GM19043 (cell line): ENCODE results near the gene SNRPD2.
"Not testable (repeated sequence)": the region's sequence is repeated elsewhere in the genome, so short reads cannot be mapped to it uniquely, and the experiment has no call there.

Experiments
- ATAC-seq: cut with Tn5 transposase; IDR thresholded peaks from one replicate; pipeline ENCODE4 v1.9.1; 2021; ENCODE audit warnings: low read depth; ENCODE audit not compliant: unreplicated experiment

Gene SNRPD2

DNA sequence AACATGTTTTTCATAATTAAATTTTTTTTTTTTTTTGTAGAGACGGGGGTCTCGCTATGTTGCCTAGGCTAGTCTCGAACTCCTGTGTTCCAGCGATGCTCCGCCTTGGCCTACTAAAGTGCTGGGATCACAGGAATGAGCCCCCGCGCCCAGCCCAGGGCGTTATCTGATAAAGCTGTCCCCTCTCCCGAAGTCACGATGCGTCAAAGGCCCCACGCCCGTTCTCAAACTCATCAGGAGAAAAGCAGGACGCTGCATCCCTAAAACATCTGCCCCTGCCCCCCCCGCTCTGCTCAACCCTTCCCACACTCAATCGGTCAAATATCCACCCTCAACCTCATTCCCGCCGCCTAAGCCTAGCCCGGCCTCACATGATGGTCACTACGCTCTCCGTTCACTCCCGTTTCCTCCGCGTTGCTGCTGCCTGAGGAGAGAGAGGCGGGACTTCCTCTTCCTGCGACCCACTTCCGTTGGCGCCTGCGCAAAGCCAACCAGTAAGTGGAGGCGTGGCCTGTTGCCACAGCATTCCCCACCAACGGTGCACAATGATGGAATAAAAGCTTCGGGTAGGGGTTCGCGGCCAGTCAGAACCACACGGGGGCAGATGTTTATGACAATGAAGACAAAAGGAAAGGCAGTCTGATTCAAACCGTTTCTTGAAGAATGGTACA is at the start of gene SNRPD2:
Gene SNRPD2, minus strand, starts transcription at position 438 of the 671 bp plus-strand sequence. Its CDS starts 65 bp downstream, at position 373.
- ATAC-seq, result peak; percentile 44

- ATAC-seq, result no peak
These were observed 48.0 kb upstream of the SNRPD2 start for GRCh38 chr19:45739498-45740439.

GRCh38 chr19:45733160-45733810 is 41.5 kb upstream of the SNRPD2 start, which contains the start of gene MEIOSIN:
TSS of gene MEIOSIN (plus strand) at chr19:45733439. CDS start at chr19:45735377, 1,938 bp downstream.
- no peak for ATAC-seq

DNA sequence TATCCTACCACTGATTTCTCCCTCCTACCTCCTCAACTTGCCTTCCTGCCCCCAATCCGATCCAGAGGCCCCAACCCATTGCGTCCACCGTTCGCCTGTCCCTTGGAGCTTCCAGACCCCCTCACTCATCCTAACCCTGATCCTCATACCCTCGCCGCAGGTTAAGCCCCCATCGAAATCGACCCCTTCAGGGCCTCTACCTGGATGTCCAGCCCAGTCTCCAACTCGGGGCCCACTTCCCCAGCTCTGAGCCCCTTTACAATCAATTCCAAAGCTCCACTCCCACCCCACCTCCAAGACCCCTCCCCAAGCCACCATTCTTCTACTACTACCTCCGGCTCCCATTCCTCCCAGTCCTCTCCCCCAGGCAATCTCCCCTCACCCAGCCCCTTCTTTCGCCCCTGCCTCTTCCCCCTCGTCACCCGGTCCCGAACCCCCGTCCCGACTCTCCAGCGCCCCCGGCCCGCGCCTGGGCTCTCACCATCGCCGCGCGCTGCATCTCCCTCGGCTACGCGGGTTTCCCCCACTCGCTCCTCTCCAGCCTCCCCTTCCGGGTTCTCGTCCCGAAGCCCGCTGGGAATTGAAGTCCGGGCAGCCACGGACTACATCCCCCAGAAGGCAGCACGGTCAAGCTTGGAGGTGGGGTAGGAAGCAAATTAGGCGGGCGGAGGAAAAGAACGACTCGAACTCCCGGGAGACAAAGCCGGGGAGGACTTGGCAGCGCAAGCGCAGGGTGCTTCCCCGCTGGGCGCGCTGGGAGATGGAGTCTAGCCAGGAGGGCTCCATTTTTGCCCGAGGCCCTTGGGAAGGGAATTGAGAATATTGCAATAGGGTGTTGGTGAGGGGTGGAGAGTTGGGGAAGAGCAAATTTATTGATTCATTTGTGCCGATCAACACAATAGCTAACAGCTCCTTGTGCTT is 38.9 kb upstream of the SNRPD2 start, which contains the start of gene FBXO46:
Gene FBXO46, minus strand, starts transcription at position 529 of the 921 bp plus-strand sequence. CDS start 17,401 bp downstream, outside the sequence.
- peak; percentile 83 for ATAC-seq

DNA sequence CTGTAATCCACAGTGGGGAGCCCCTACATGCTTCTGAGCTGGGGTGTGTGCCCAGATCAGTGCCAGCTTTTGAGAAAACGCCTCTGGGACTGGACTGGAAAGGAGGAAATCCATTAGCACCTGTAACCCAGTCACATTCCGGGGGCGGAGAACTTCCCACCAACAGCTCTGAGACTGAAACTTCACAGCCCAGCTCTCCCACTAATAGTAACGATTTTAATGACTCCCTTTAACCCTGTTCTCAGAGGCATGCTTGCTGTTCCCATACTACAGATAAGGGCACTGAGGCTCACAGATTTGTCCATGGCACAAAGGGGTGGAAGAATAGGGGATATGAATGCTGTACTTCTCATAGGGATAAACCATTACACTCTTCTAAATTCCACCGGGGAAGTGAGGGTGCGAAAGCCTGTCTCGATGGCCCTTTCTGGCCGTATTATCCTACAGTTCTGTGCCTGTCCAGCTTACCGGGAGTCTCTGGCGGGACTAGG is 38.1 kb upstream of the SNRPD2 start:
- no peak for ATAC-seq

- not testable (repeated sequence) for ATAC-seq
These were observed 36.9 kb upstream of the SNRPD2 start for GRCh38 chr19:45728683-45729082.

DNA sequence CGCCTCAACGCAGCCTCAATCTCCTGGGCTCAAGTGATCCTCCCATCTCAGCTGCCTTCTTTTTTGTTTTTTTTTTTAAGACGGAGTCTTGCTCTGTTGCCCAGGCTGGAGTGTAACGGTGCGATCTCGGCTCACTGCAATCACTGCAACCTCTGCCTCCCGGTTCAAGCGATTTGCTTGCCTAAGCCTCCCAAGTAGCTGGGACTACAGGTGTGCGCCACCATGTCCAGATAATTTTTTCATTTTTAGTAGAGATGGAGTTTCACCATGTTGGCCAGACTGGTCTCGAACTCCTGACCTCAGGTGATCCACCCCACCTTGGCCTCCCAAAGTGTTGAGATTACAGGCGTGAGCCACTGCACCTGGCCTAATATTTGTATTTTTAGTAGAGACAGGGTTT is 28.3 kb upstream of the SNRPD2 start:
- not testable (repeated sequence) for ATAC-seq

- no peak for ATAC-seq
These were observed 26.4 kb upstream of the SNRPD2 start for GRCh38 chr19:45717983-45718650.

- ATAC-seq, result peak; percentile 94
These were observed 25.6 kb upstream of the SNRPD2 start for GRCh38 chr19:45717131-45717982.

- ATAC-seq, result no peak
These were observed 24.8 kb upstream of the SNRPD2 start for GRCh38 chr19:45716359-45717130.

- ATAC-seq, result no peak
These were observed 23.4 kb upstream of the SNRPD2 start for GRCh38 chr19:45715139-45715538.

DNA sequence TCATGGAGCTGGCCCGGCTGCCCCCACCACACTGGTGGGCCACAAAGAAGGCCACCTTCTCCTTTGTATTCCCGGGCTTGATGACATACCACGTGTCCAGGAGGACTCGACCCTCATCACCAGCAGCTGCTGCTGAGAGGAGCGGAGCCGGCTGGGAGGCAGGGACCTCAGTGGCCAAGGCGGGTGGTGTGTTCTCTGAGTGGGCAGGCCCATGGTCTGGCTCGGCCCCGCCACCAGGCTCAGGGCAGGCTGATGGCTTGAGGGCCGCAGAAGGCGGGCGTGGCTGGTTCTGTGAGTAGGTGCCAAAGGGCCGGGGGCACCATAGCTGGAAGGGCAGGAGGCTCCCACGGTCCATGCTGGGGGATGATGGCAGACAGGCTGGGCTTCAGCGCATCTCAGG is 21.4 kb upstream of the SNRPD2 start:
- no peak for ATAC-seq

GRCh38 chr19:45712699-45713067 is 20.9 kb upstream of the SNRPD2 start:
- no peak for ATAC-seq

DNA sequence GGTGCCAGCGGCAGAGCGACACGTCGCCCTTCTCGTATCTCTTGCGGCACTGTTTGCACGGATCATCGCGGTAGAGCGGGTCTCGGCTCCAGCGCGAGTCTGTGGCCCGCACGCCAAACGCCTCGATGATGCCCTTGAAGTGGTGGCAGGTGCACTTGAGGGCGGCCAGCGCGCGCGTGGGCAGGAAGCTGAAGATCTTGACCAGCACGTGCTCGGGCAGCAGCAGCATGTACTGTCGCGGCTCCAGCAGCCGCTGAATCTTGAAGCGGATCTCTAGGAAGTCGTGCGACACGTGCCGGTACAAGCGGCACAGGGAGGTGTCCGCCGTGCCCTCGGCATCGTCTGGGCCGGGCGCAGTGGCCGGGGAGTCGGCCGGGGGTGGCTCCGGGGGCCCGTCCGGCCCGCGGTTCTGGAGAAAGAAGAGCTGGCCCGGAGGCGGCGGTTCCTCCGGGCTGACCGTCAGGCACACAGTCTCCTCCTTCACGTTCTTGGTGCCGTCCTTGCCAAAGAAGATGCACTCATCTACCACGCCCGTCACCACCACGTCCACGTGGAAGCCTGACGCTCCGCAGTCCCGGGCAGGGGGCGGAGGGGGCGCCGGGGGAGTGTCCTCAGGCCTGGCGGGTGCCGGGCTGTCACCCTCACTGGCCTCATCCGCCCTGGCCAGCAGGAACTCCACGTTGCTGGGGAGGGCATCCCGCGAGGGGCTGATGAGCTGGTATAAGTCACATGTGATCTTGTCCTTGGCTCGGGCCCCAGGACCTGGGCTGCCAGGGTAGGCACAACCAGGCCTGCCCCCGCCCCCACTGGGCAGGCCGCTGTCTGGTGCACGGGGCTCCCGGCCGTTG is 20.3 kb upstream of the SNRPD2 start:
- no peak for ATAC-seq

DNA sequence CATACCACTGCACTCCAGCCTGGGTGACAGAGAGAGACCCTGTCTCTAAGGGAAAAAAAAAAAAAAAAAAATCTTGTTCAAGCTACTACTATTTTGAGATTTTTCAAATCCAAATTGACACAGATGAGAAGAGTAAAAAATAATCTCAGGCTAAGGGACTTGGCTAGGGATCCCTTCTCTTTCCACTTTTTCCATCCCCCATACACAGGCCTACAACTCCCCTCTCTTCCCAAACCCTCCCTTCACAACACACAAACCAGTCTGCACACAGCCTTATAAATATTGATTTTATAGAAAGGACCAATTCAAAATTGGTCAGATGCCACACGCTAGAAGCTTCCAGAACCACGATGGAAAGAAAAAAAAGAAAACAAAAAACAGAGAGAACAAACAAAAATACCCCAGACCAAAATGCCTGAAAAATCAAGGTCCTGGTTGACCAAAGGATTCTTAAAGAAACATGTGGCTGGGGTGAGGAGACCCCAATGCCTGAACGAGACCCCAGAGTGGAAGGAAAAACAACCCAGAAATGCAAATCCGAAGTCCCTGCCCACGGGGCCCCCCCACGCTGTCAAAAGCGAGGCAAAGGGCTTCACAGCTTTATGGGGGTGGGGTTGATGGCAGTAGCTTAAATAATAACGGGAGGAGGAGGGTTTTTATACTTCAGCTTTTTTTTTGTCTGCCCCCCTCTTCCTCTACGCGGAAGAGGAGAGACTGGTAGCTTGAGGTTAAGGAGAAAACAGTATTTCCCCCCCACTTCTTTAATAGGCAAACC is 18.8 kb upstream of the SNRPD2 start:
- no peak for ATAC-seq
